A673 (cell line): ENCODE measurements around the gene ZFYVE28. TPM values are rescaled to one million over a fixed set of nuclear protein-coding genes. Genes with fewer than 3 reads are reported as not detected.

Source experiments
- BruUV-seq: library from RNA; stranded (reverse); fragments of 400-500 nt; replicated peaks from 2 replicates; lab custom pipeline; 2021; lab: Mats Ljungman, UMichigan
- CTCF ChIA-PET: fragments of 300-600 bp; sonication (Branson Sonifier 250); formaldehyde crosslinking; loops from one replicate; lab custom pipeline; 2022; ENCODE audit warnings: antibody characterized with exemption; lab: Charles Lee
- POLR2A ChIA-PET: fragments of 300-600 bp; sonication (Branson Sonifier 250); formaldehyde crosslinking; loops from one replicate; lab custom pipeline; 2022; ENCODE audit warnings: antibody characterized with exemption; ENCODE audit not compliant: low non-redundant PET; lab: Charles Lee
- DNase-seq: peaks from one replicate; pipeline ENCODE4 v3.0.0-alpha.2; 2015; ENCODE audit warnings: low spot score
- H3K27ac ChIP-seq: fragments of 200-600 bp; sonication (generic); 2 replicates; pipeline ENCODE4 v1.5.1; 2016; ENCODE audit warnings: mixed run types, low read depth, mild to moderate bottlenecking, mixed read lengths, antibody characterized with exemption, low read length; ENCODE audit not compliant: poor library complexity, severe bottlenecking
- H3K27me3 ChIP-seq: fragments of 200-600 bp; sonication (generic); replicated peaks from 2 replicates; pipeline ENCODE4 v1.6.1; 2017; ENCODE audit warnings: mixed run types, low read depth, mild to moderate bottlenecking, mixed read lengths, antibody characterized with exemption, low read length; ENCODE audit not compliant: insufficient read depth, poor library complexity
- H3K36me3 ChIP-seq: fragments of 200-600 bp; sonication (generic); 2 replicates; pipeline ENCODE4 v1.6.1; 2016; ENCODE audit warnings: mixed run types, mild to moderate bottlenecking, mixed read lengths, antibody characterized with exemption, low read length; ENCODE audit not compliant: insufficient read depth, poor library complexity, severe bottlenecking
- H3K4me1 ChIP-seq: fragments of 200-600 bp; sonication (generic); 2 replicates; pipeline ENCODE4 v1.6.1; 2017; ENCODE audit warnings: mixed run types, mild to moderate bottlenecking, mixed read lengths, antibody characterized with exemption, low read length; ENCODE audit not compliant: insufficient read depth, poor library complexity, severe bottlenecking
- H3K4me3 ChIP-seq: fragments of 200-600 bp; sonication (generic); 2 replicates; pipeline ENCODE4 v1.5.1; 2016; ENCODE audit warnings: low read depth, mixed run types, mild to moderate bottlenecking, mixed read lengths, low read length; ENCODE audit not compliant: poor library complexity, severe bottlenecking
- H3K9me3 ChIP-seq: fragments of 200-600 bp; sonication (generic); 2 replicates; pipeline ENCODE4 v1.6.1; 2016; ENCODE audit warnings: mixed run types, low read depth, mild to moderate bottlenecking, mixed read lengths, antibody characterized with exemption, low read length; ENCODE audit not compliant: poor library complexity, severe bottlenecking
- CTCF ChIP-seq: fragments of 300-800, 200-600 bp; sonication (generic); conservative IDR thresholded peaks from 2 replicates; pipeline ENCODE4 v1.5.1; 2017; ENCODE audit warnings: low read depth, mild to moderate bottlenecking, antibody characterized with exemption, low read length, moderate library complexity, mixed read lengths
- EZH2 ChIP-seq: fragments of 200-600 bp; sonication (generic); IDR thresholded peaks from 2 replicates; pipeline ENCODE4 v1.6.1; 2017; ENCODE audit warnings: borderline replicate concordance, low read depth, mild to moderate bottlenecking, mixed read lengths, antibody characterized with exemption, low read length; ENCODE audit not compliant: poor library complexity, severe bottlenecking
- intact Hi-C: fragments of 100-400 bp; cut with micrococcal nuclease; formaldehyde crosslinking; loops from one replicate; pipeline ENCODE4 v1.10.0; 2022; ENCODE audit not compliant: unreplicated experiment
- total RNA-seq: library from RNA; stranded (reverse); gene quantifications from 2 replicates; pipeline ENCODE4 v1.2.3, GENCODE V29; 2021

Gene ZFYVE28
- total RNA-seq, 1 experiment from 2014 or later, result 8.6 TPM

GRCh38 chr4:2243681-2244380, 174.6 kb downstream of the ZFYVE28 start:
- Histone ChIP-seq H3K36me3 (peaks cover 5% of the 10 kb centered on the region), H3K4me1 (peaks cover 32% of the 10 kb centered on the region), H3K9me3 (no peaks in the 10 kb centered on the region), H3K4me3 (no peak overlapping the region), H3K27ac (peak overlapping the region; percentile 19), H3K27me3 (no peaks in the 10 kb centered on the region)
- intact Hi-C loops, result loop anchor here (5.0 kb wide), 1 partner anchor 173 kb away; the partner anchor contains the start of genes CFAP99 and ZFYVE28
- no peak for DNase-seq
- ChIA-PET POLR2A (no interaction called here), CTCF (no interaction called here)
- BruUV-seq, result no TSS peak
- TF ChIP-seq CTCF (no peak), EZH2 (no peak)

DNA sequence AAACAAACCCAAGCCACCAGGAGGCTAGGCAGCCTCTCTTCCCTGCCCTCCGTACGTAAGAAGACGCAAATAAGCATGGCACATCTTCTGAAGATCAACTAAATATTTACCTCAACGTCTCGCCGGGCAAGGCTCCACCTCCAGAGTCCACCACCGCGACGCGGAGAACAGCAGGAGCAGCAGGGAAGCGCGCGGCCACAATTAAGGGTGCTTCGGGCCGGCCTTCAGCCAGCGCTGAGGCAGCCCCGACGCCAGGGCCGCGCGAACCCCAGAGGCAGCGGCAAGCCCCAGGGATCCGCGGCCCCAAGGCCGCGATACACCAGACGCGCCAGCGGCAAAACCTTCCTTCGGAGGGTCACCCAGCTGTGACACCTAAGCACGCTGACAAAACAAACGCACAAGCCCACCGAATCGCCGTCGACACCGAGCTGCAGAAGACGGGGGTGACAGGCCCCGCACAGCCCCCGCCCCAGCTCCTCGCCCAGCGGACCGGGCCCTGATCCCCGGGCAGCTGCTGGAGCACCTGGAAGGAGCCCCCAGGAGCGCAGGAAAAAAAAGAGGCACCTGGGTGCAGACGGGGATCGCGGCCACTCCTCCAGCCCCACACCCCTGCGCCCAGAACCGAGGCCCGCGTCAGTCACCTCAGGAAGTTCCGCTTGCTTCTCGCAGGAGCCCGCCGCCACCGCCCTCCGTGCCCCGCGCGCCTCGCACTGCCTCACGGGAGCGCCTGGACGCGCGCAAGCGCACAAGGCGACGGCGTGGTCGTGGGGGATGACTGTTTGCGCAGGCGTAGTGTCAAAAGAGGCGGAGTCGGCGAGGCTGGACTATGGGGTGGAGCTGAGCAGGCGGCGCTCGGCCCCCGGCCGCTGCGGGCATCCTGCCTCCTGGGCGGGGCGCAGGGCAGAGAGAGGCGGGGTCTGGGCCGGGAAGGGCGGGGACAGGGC, 176.8 kb downstream of the ZFYVE28 start, which contains the start of the genes HAUS3 and POLN:
TSS of gene HAUS3 (minus strand) at position 712 of the 944 bp plus-strand sequence. CDS start 1,175 bp downstream, outside the sequence.
TSS of gene POLN (minus strand) at position 712 of the 944 bp plus-strand sequence. CDS start 12,890 bp downstream, outside the sequence.
- peak; percentile 98 for DNase-seq
- Histone ChIP-seq H3K36me3 (peaks cover 16% of the 10 kb centered on the region), H3K4me1 (peaks cover 33% of the 10 kb centered on the region), H3K27ac (peak within 1 kb of the TSS; percentile 81), H3K27me3 (no peaks in the 10 kb centered on the region), H3K4me3 (peak within 1 kb of the TSS; percentile 95), H3K9me3 (no peaks in the 10 kb centered on the region)
- BruUV-seq, result no TSS peak
- ChIA-PET CTCF (interaction anchor here (0.5 to 0.6 kb wide), 2 partner anchors 201 to 474 kb away, joined by 3 to 5 read pairs; no protein-coding TSS in a partner anchor), POLR2A (interaction anchor here (0.5 kb wide), 1 partner anchor 359 kb away, joined by 3 read pairs; no protein-coding TSS in a partner anchor)
- no peak for TF ChIP-seq EZH2
- no peak for TF ChIP-seq CTCF
- intact Hi-C loops, result loop anchor here (5.0 kb wide), 1 partner anchor 176 kb away; the partner anchor contains the start of genes CFAP99 and ZFYVE28

GRCh38 chr4:2241003-2241402, 177.4 kb downstream of the ZFYVE28 start:
- H3K36me3 ChIP-seq, result peaks cover 22% of the 10 kb centered on the region
- BruUV-seq, result no TSS peak

More at GRCh38 chr4:2241003-2241402, 177.4 kb downstream of the ZFYVE28 start:
- intact Hi-C loops, result loop anchor here (5.0 kb wide), 1 partner anchor 176 kb away; the partner anchor contains the start of genes CFAP99 and ZFYVE28
- Histone ChIP-seq H3K27me3 (no peaks in the 10 kb centered on the region), H3K9me3 (no peaks in the 10 kb centered on the region), H3K4me3 (peak overlapping the region; percentile 95), H3K27ac (peak overlapping the region; percentile 81), H3K4me1 (peaks cover 33% of the 10 kb centered on the region)
- TF ChIP-seq CTCF (no peak), EZH2 (no peak)
- no peak for DNase-seq
- ChIA-PET POLR2A (no interaction called here), CTCF (no interaction called here)
